B cell (primary cell): ENCODE data around the gene RPRD1B. TPM values are rescaled to one million over a fixed set of nuclear protein-coding genes. Genes with fewer than 3 reads are reported as not detected.

Experiments
- ATAC-seq: fragments of 200-7000 bp; cut with Tn5 transposase; one replicate; pipeline ENCODE4 v1.10.0; 2021; ENCODE audit warnings: low read depth, mild to moderate bottlenecking, moderate number of reproducible peaks, moderate library complexity
- CTCF ChIA-PET: fragments of 350-600 bp; sonication (Branson Sonifier 250); formaldehyde crosslinking; loops from one replicate; lab custom pipeline; 2021; ENCODE audit warnings: antibody characterized with exemption, inconsistent platforms; lab: Charles Lee
- POLR2A ChIA-PET: fragments of 350-600 bp; sonication (Branson Sonifier 250); formaldehyde crosslinking; loops from one replicate; lab custom pipeline; 2021; ENCODE audit warnings: antibody characterized with exemption; lab: Charles Lee
- DNase-seq: peaks from one replicate; pipeline ENCODE4 v3.0.0; 2013
- H2AFZ ChIP-seq: 2 replicates; pipeline ENCODE4 v1.6.1; 2012; ENCODE audit warnings: mild to moderate bottlenecking, low read depth, low read length; ENCODE audit not compliant: insufficient read depth, poor library complexity, severe bottlenecking
- H3K27ac ChIP-seq, 2 donors: 1 replicate in 1 of 2; 2 replicates in 1 of 2; pipeline ENCODE4 v1.5.1; 2012 to 2013; ENCODE audit warnings: low read length in 2 of 2, mild to moderate bottlenecking in 2 of 2, moderate library complexity in 1 of 2
- H3K27me3 ChIP-seq, 4 experiments: fragments of 200-600 bp in 1 of 4; sonication (generic) in 1 of 4; replicated peaks in 1 of 4; 1 replicate in 2 of 4; 2 replicates in 2 of 4; pipeline versions ENCODE4 v1.6.1 to v1.7.0; 2013 to 2016; ENCODE audit warnings: low read length in 3 of 4, mild to moderate bottlenecking in 2 of 4, mixed read lengths in 1 of 4, moderate library complexity in 1 of 4; ENCODE audit not compliant: insufficient read depth in 4 of 4, control insufficient read depth in 3 of 4; ENCODE audit errors: control extremely low read depth in 1 of 4
- H3K36me3 ChIP-seq, 2 experiments: replicated peaks in 1 of 2; 1 replicate in 1 of 2; 2 replicates in 1 of 2; pipeline versions ENCODE4 v1.6.1 to v1.7.1; 2013; ENCODE audit warnings: low read length in 1 of 2; ENCODE audit not compliant: insufficient read depth in 2 of 2, control insufficient read depth in 1 of 2; ENCODE audit errors: control extremely low read depth in 1 of 2, extremely low read depth in 1 of 2
- H3K4me1 ChIP-seq, 2 donors: fragments of 200-600 bp in 1 of 2; sonication (generic) in 1 of 2; 1 replicate in 1 of 2; 2 replicates in 1 of 2; pipeline versions ENCODE4 v1.5.1 to v1.6.1; 2013 to 2017; ENCODE audit warnings: low read length in 2 of 2; ENCODE audit not compliant: control insufficient read depth in 2 of 2, insufficient read depth in 2 of 2
- H3K4me2 ChIP-seq: replicated peaks from 2 replicates; pipeline ENCODE3; 2012; ENCODE audit warnings: mild to moderate bottlenecking, low read depth, low read length; ENCODE audit not compliant: poor library complexity, severe bottlenecking
- H3K4me3 ChIP-seq, 5 experiments: fragments of 200-600 bp in 1 of 5; sonication (generic) in 1 of 5; 1 replicate in 3 of 5; 2 replicates in 2 of 5; pipeline versions ENCODE4 v1.5.1 to v1.7.0; 2011 to 2016; ENCODE audit warnings: low read length in 4 of 5, mild to moderate bottlenecking in 4 of 5, low read depth in 2 of 5, control low read depth in 1 of 5, moderate library complexity in 1 of 5; ENCODE audit not compliant: insufficient read depth in 1 of 5; ENCODE audit errors: control extremely low read depth in 1 of 5, extremely low read depth in 1 of 5
- H3K79me2 ChIP-seq: fragments of 200-600 bp; sonication (generic); one replicate; pipeline ENCODE4 v1.6.0; 2016; ENCODE audit warnings: low read length; ENCODE audit not compliant: control insufficient read depth, insufficient read depth
- H3K9ac ChIP-seq: fragments of 200-600 bp; sonication (generic); 2 replicates; pipeline ENCODE4 v1.6.1; 2017; ENCODE audit warnings: mild to moderate bottlenecking, low read length, moderate library complexity
- H3K9me3 ChIP-seq, 3 donors: one replicate each; pipeline versions ENCODE4 v1.6.1 to v1.7.1; 2013; ENCODE audit warnings: low read length in 2 of 3; ENCODE audit not compliant: control insufficient read depth in 2 of 3, insufficient read depth in 1 of 3; ENCODE audit errors: control extremely low read depth in 1 of 3
- H4K20me1 ChIP-seq: 2 replicates; pipeline ENCODE4 v1.6.0; 2012; ENCODE audit warnings: mild to moderate bottlenecking, low read length; ENCODE audit not compliant: insufficient read depth, control insufficient read depth, poor library complexity, severe bottlenecking
- H3K27ac Mint-ChIP-seq: one replicate; pipeline ENCODE4 v1.8.0; 2021; ENCODE audit warnings: mixed read lengths
- H3K27me3 Mint-ChIP-seq: one replicate; pipeline ENCODE4 v1.8.0; 2021; ENCODE audit warnings: mixed read lengths
- H3K4me1 Mint-ChIP-seq: one replicate; pipeline ENCODE4 v1.8.0; 2021; ENCODE audit warnings: mixed read lengths
- H3K4me3 Mint-ChIP-seq: one replicate; pipeline ENCODE4 v1.8.0; 2021; ENCODE audit warnings: mixed read lengths
- H3K9me3 Mint-ChIP-seq: one replicate; pipeline ENCODE4 v1.8.0; 2022; ENCODE audit warnings: mixed read lengths; ENCODE audit not compliant: insufficient read depth
- CTCF ChIP-seq: fragments of 200-600 bp; IDR thresholded peaks from one replicate; pipeline ENCODE4 v1.8.0; 2022; ENCODE audit warnings: antibody characterized with exemption, mild to moderate bottlenecking
- EZH2 ChIP-seq: IDR thresholded peaks from 2 replicates; pipeline ENCODE4 v1.6.1; 2012; ENCODE audit warnings: borderline replicate concordance, low read depth, mild to moderate bottlenecking, moderate library complexity, low read length; ENCODE audit not compliant: insufficient read depth, poor library complexity, severe bottlenecking
- WGBS: methylation state at CpG from one replicate; pipeline ENCODE4 v1.1.5; 2013; ENCODE audit warnings: missing lambda C conversion rate; ENCODE audit not compliant: insufficient coverage; 5-methylcytosine and 5-hydroxymethylcytosine counted together
- intact Hi-C: fragments of 100-400 bp; cut with micrococcal nuclease; formaldehyde crosslinking; loops from one replicate; pipeline ENCODE4 v1.10.0; 2022
- polyA plus RNA-seq: library from polyadenylated mRNA; depleted of rRNA; stranded (reverse); fragments of >200 nt; gene quantifications from 2 replicates; pipeline ENCODE4 v1.2.3, GENCODE V29; 2012
- total RNA-seq, 2 donors: library from RNA; stranded (reverse); fragments of 120-200 nt in 1 of 2; gene quantifications; 1 replicate in 1 of 2; 2 replicates in 1 of 2; pipeline versions ENCODE4 v1.2.3 to v1.2.4, GENCODE V29; 2013 to 2022

The RPRD1B gene
- total and polyA plus RNA-seq, 2 donors (not counting 1 experiment from before 2014, with no cell fraction given) = 6.0 to 54.9 TPM

GRCh38 chr20:37990571-37991151 is 42.9 kb upstream of the RPRD1B start:
- H3K79me2 ChIP-seq = no peaks in the 10 kb centered on the region
- H3K9me3 ChIP-seq = no peaks in the 10 kb centered on the region
- Mint-ChIP-seq H3K27ac (peak overlapping the region; percentile 51), H3K27me3 (no peaks in the 10 kb centered on the region), H3K4me1 (peaks cover 18% of the 10 kb centered on the region), H3K9me3 (no peaks in the 10 kb centered on the region), H3K4me3 (peak overlapping the region; percentile 6)
- H3K36me3 ChIP-seq = peaks cover 4 to 66% of the 10 kb centered on the region in 2 experiments
- ATAC-seq (peak; percentile 88), DNase-seq (peak; percentile 75)
- peak overlapping the region; percentile 39 for H3K9ac ChIP-seq
- H3K4me1 ChIP-seq = peaks cover 13 to 18% of the 10 kb centered on the region in 2 donors
- H3K4me3 ChIP-seq = no peak overlapping the region
- WGBS = 5% methylated on average over 9 of the region's 10 CpGs
- intact Hi-C loops = loop anchor here (5.0 to 10.0 kb wide), 2 partner anchors 233 to 796 kb away; no protein-coding TSS in a partner anchor
- CTCF ChIA-PET = interaction anchor here (0.7 to 5.6 kb wide), 6 partner anchors 40 to 426 kb away, joined by 3 to 87 read pairs (median 4); partner anchors contain the start of gene VSTM2L
- H4K20me1 ChIP-seq = peaks cover 6% of the 10 kb centered on the region
- H2AFZ ChIP-seq = no peak overlapping the region
- no peak for TF ChIP-seq CTCF
- no peak for TF ChIP-seq EZH2
- H3K4me2 ChIP-seq = peak overlapping the region; percentile 49
- no peak overlapping the region for H3K27ac ChIP-seq
- POLR2A ChIA-PET = interaction anchor here (0.6 kb wide), 1 partner anchor 593 kb away, joined by 4 read pairs; no protein-coding TSS in a partner anchor
- no peaks in the 10 kb centered on the region for H3K27me3 ChIP-seq
